ENCODE measurements around the gene OPA3. TPM values are rescaled to one million over a fixed set of nuclear protein-coding genes. Genes with fewer than 3 reads are reported as not detected.

The OPA3 gene
- total and polyA plus RNA-seq, 2 experiments from 2014 or later: 13.7 to 26.7 TPM

DNA sequence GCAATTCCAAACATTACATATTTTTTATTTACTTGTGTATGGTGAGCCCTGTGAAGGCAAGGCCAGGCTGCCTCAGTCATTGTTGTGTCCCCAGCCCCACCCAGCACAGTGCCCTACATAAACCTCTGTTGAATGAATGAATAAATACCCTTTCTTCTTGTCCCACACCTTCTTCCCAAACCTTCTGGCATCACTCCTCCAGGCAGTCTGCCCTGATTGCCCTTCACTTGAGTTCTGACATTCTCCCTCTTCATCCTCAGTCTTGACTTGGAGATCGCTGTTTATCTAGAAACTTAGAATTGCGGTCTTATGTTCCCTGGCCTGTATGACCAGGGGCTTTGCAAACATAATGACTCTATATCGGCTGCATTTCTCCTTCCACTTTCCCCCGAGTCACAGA is 5.2 kb upstream of the OPA3 start:
- Histone ChIP-seq H3K9me3 (ENCODE audit: low read depth) (no peaks in the 10 kb centered on the region), H3K27ac (no peak overlapping the region), H3K4me1 (ENCODE audit: low read depth) (no peaks in the 10 kb centered on the region), H3K36me3 (no peaks in the 10 kb centered on the region), H3K27me3 (peaks cover 11% of the 10 kb centered on the region), H3K4me3 (no peak overlapping the region)
- TF ChIP-seq CTCF (IDR thresholded peaks at IDR 0.05; ENCODE audit: low read depth, low read length): no peak
- no peak for DNase-seq (ENCODE audit: low read depth in 1 of 2, low spot score in 1 of 2)

DNA sequence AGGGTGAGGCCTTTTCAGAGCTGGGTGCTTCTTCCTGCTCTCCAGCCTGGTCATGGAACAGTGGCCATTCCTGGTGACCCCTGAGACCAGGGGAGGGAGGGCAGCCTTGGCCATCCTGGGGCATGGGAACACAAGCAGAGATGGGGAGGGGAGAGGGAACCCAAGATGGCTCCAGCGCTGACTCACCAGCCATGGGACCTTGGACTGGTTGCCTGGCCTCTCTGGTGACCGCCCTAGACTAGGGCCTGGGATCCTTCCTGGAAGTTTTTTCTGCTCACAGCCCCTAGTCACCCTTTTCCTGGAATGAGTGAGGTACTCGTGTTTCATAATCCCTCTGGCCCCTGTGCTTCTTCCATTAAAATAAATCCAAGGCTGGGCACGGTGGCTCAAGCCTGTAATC is 3.3 kb upstream of the OPA3 start:
- no peak overlapping the region for H3K27ac ChIP-seq
- H3K4me3 ChIP-seq: no peak overlapping the region
- DNase-seq (ENCODE audit: low read depth in 1 of 2, low spot score in 1 of 2): no peak
- H3K36me3 ChIP-seq: no peaks in the 10 kb centered on the region
- no peaks in the 10 kb centered on the region for H3K9me3 ChIP-seq (ENCODE audit: low read depth)
- peaks cover 11% of the 10 kb centered on the region for H3K27me3 ChIP-seq
- H3K4me1 ChIP-seq (ENCODE audit: low read depth): peaks cover 3% of the 10 kb centered on the region
- TF ChIP-seq CTCF (IDR thresholded peaks at IDR 0.05; ENCODE audit: low read depth, low read length): no peak

DNA sequence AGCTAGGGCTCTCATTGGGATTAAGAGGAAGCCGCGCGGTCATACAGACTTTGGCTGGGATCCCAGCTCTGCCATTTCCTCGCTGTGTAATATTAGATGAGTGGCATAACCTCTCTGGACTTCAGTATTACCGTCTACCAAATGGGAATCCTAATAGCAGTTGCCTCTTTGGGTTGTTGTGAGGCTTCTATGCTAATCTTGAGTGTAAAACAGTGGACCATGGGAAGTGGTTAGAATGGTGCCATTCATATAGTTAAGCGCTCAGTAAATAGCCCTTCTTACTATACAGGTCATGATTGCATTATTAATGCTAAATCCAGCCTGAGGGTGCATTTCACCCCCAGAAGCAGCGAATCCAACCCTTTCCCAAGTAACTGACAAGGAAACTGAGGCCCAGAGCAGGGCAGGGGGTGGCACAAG is 566 bp upstream of the OPA3 start:
- no peak for TF ChIP-seq CTCF (IDR thresholded peaks at IDR 0.05; ENCODE audit: low read depth, low read length)
- Histone ChIP-seq H3K4me1 (ENCODE audit: low read depth) (peaks cover 3% of the 10 kb centered on the region), H3K27me3 (no peaks in the 10 kb centered on the region), H3K27ac (peak overlapping the region; percentile 94), H3K9me3 (ENCODE audit: low read depth) (no peaks in the 10 kb centered on the region), H3K4me3 (peak overlapping the region; percentile 66), H3K36me3 (no peaks in the 10 kb centered on the region)
- DNase-seq (ENCODE audit: low read depth in 1 of 2, low spot score in 1 of 2): no peak

- no peak for TF ChIP-seq CTCF (IDR thresholded peaks at IDR 0.05; ENCODE audit: low read depth, low read length)
- Histone ChIP-seq H3K36me3 (no peaks in the 10 kb centered on the region), H3K4me3 (no peak overlapping the region), H3K27ac (no peak overlapping the region), H3K9me3 (ENCODE audit: low read depth) (no peaks in the 10 kb centered on the region), H3K27me3 (no peaks in the 10 kb centered on the region), H3K4me1 (ENCODE audit: low read depth) (peaks cover 10% of the 10 kb centered on the region)
- DNase-seq (ENCODE audit: low read depth in 1 of 2, low spot score in 1 of 2): no peak
Observed at GRCh38 chr19:45581576-45581975, 3.0 kb downstream of the OPA3 start.

GRCh38 chr19:45578861-45579260 is 5.7 kb downstream of the OPA3 start:
- Histone ChIP-seq H3K4me3 (no peak overlapping the region), H3K9me3 (ENCODE audit: low read depth) (no peaks in the 10 kb centered on the region), H3K4me1 (ENCODE audit: low read depth) (peaks cover 10% of the 10 kb centered on the region), H3K27me3 (no peaks in the 10 kb centered on the region), H3K27ac (no peak overlapping the region), H3K36me3 (no peaks in the 10 kb centered on the region)
- no peak for TF ChIP-seq CTCF (IDR thresholded peaks at IDR 0.05; ENCODE audit: low read depth, low read length)
- DNase-seq (ENCODE audit: low read depth in 1 of 2, low spot score in 1 of 2): no peak
